Measurements from ENCODE around the gene VPS13C.

DNA sequence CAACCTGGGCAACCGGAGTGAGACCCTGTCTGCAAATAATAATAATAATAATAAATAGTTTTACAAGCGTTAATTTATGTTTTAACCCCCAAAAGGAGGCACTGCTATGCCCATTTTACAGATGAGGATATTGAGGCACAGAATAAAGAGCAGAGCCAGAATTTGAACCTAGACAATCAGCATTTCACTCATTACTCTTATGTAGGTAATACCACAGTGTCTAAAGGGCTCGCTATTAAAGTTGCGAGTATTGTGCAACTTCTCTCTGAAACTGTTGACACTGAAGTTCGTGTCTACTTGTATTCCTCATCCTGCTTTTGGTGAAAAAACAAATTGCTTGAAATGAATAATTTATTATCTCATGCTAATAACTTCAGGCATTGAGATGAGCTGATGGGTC lies 9.3 kb upstream of the VPS13C start:
- TF ChIP-seq, protein P1, sequence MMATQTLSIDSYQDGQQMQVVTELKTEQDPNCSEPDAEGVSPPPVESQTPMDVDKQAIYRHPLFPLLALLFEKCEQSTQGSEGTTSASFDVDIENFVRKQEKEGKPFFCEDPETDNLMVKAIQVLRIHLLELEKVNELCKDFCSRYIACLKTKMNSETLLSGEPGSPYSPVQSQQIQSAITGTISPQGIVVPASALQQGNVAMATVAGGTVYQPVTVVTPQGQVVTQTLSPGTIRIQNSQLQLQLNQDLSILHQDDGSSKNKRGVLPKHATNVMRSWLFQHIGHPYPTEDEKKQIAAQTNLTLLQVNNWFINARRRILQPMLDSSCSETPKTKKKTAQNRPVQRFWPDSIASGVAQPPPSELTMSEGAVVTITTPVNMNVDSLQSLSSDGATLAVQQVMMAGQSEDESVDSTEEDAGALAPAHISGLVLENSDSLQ (IDR thresholded peaks at IDR 0.05) = no peak
- TF ChIP-seq SP1 (IDR thresholded peaks at IDR 0.05) = no peak
- no peak for TF ChIP-seq FOXK2 (IDR thresholded peaks at IDR 0.05)
- no peak for TF ChIP-seq TARDBP (IDR thresholded peaks at IDR 0.05)
- TF ChIP-seq CTBP1 (IDR thresholded peaks at IDR 0.05; ENCODE audit: borderline replicate concordance) = no peak
- TF ChIP-seq HDGF (IDR thresholded peaks at IDR 0.05; ENCODE audit: borderline replicate concordance) = no peak
- TF ChIP-seq SUZ12 (IDR thresholded peaks at IDR 0.05) = no peak
- TF ChIP-seq BHLHE40 (IDR thresholded peaks at IDR 0.05; ENCODE audit: borderline replicate concordance) = no peak
- TF ChIP-seq FOXA1 (IDR thresholded peaks at IDR 0.05) = no peak
